Measurements from ENCODE around the gene ARHGEF33. TPM values are rescaled to one million over a fixed set of nuclear protein-coding genes. Genes with fewer than 3 reads are reported as not detected.

Gene ARHGEF33
- total and polyA plus RNA-seq, 2 of the 13 experiments (the other 11 are each of a cell fraction or from before 2014, with no cell fraction given) = 0.04 TPM; not detected in 1

DNA sequence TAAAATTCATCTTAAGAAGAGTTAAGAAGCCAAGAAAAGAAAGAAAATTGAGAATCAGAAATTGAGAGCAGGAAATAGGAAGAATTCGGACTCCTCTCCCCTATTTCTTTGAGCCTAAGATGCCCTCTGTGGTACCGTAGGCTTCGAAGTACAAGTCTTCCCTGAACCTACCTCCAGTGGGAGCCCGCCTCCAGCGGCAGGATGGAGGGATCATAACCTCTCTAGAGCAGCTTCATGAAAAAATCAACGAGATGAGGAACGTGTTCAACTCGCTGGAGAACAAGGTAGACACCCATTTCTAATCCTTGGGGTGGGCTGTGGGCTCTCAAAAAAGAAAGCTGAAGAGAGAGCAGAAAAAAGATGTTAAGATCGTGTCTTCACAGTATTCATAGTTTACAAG lies 36.3 kb downstream of the ARHGEF33 start (continued):
- TF ChIP-seq ZMYM2 (CRISPR knock-in tag; IDR thresholded peaks at IDR 0.05) (no peak), HOXA7 (CRISPR knock-in tag; IDR thresholded peaks at IDR 0.05) (no peak), ZFY (CRISPR knock-in tag; IDR thresholded peaks at IDR 0.05) (no peak), KLF13 (CRISPR knock-in tag; IDR thresholded peaks at IDR 0.05) (no peak), ZSCAN29 (CRISPR knock-in tag; conservative IDR thresholded peaks at IDR 0.05) (no peak), BHLHE40 (IDR thresholded peaks at IDR 0.05; ENCODE audit: low read length) (no peak), MBNL3 (CRISPR knock-in tag; conservative IDR thresholded peaks at IDR 0.05) (no peak), SETDB1 (CRISPR knock-in tag; IDR thresholded peaks at IDR 0.05; ENCODE audit: borderline replicate concordance) (no peak), ZNF260 (CRISPR knock-in tag; IDR thresholded peaks at IDR 0.05; ENCODE audit: borderline replicate concordance, low read depth) (no peak), KLF15 (CRISPR knock-in tag; IDR thresholded peaks at IDR 0.05; ENCODE audit: borderline replicate concordance) (no peak), ZSCAN30 (CRISPR knock-in tag; IDR thresholded peaks at IDR 0.05) (no peak), RFXAP (CRISPR knock-in tag; IDR thresholded peaks at IDR 0.05; ENCODE audit: borderline replicate concordance) (peak; percentile 24; the same call in 1 of the 2 replicates), ZNF607 (CRISPR knock-in tag; IDR thresholded peaks at IDR 0.05; ENCODE audit: borderline replicate concordance) (no peak), ZNF335 (CRISPR knock-in tag; IDR thresholded peaks at IDR 0.05) (no peak)
- TF ChIP-seq, protein P1, sequence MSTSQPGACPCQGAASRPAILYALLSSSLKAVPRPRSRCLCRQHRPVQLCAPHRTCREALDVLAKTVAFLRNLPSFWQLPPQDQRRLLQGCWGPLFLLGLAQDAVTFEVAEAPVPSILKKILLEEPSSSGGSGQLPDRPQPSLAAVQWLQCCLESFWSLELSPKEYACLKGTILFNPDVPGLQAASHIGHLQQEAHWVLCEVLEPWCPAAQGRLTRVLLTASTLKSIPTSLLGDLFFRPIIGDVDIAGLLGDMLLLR (CRISPR knock-in tag; IDR thresholded peaks at IDR 0.05) = no peak
- TF ChIP-seq, protein P2, sequence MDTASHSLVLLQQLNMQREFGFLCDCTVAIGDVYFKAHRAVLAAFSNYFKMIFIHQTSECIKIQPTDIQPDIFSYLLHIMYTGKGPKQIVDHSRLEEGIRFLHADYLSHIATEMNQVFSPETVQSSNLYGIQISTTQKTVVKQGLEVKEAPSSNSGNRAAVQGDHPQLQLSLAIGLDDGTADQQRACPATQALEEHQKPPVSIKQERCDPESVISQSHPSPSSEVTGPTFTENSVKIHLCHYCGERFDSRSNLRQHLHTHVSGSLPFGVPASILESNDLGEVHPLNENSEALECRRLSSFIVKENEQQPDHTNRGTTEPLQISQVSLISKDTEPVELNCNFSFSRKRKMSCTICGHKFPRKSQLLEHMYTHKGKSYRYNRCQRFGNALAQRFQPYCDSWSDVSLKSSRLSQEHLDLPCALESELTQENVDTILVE (CRISPR knock-in tag; IDR thresholded peaks at IDR 0.05) = no peak
- TF ChIP-seq, protein P3, sequence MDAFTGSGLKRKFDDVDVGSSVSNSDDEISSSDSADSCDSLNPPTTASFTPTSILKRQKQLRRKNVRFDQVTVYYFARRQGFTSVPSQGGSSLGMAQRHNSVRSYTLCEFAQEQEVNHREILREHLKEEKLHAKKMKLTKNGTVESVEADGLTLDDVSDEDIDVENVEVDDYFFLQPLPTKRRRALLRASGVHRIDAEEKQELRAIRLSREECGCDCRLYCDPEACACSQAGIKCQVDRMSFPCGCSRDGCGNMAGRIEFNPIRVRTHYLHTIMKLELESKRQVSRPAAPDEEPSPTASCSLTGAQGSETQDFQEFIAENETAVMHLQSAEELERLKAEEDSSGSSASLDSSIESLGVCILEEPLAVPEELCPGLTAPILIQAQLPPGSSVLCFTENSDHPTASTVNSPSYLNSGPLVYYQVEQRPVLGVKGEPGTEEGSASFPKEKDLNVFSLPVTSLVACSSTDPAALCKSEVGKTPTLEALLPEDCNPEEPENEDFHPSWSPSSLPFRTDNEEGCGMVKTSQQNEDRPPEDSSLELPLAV (CRISPR knock-in tag; conservative IDR thresholded peaks at IDR 0.05; ENCODE audit: low read depth) = no peak
- TF ChIP-seq, protein P4, sequence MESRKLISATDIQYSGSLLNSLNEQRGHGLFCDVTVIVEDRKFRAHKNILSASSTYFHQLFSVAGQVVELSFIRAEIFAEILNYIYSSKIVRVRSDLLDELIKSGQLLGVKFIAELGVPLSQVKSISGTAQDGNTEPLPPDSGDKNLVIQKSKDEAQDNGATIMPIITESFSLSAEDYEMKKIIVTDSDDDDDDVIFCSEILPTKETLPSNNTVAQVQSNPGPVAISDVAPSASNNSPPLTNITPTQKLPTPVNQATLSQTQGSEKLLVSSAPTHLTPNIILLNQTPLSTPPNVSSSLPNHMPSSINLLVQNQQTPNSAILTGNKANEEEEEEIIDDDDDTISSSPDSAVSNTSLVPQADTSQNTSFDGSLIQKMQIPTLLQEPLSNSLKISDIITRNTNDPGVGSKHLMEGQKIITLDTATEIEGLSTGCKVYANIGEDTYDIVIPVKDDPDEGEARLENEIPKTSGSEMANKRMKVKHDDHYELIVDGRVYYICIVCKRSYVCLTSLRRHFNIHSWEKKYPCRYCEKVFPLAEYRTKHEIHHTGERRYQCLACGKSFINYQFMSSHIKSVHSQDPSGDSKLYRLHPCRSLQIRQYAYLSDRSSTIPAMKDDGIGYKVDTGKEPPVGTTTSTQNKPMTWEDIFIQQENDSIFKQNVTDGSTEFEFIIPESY (CRISPR knock-in tag; IDR thresholded peaks at IDR 0.05) = no peak
- TF ChIP-seq, protein P5, sequence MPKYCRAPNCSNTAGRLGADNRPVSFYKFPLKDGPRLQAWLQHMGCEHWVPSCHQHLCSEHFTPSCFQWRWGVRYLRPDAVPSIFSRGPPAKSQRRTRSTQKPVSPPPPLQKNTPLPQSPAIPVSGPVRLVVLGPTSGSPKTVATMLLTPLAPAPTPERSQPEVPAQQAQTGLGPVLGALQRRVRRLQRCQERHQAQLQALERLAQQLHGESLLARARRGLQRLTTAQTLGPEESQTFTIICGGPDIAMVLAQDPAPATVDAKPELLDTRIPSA (CRISPR knock-in tag; IDR thresholded peaks at IDR 0.05; ENCODE audit: borderline replicate concordance) = no peak
- TF ChIP-seq, protein P6, sequence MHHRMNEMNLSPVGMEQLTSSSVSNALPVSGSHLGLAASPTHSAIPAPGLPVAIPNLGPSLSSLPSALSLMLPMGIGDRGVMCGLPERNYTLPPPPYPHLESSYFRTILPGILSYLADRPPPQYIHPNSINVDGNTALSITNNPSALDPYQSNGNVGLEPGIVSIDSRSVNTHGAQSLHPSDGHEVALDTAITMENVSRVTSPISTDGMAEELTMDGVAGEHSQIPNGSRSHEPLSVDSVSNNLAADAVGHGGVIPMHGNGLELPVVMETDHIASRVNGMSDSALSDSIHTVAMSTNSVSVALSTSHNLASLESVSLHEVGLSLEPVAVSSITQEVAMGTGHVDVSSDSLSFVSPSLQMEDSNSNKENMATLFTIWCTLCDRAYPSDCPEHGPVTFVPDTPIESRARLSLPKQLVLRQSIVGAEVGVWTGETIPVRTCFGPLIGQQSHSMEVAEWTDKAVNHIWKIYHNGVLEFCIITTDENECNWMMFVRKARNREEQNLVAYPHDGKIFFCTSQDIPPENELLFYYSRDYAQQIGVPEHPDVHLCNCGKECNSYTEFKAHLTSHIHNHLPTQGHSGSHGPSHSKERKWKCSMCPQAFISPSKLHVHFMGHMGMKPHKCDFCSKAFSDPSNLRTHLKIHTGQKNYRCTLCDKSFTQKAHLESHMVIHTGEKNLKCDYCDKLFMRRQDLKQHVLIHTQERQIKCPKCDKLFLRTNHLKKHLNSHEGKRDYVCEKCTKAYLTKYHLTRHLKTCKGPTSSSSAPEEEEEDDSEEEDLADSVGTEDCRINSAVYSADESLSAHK (CRISPR knock-in tag; IDR thresholded peaks at IDR 0.05; ENCODE audit: borderline replicate concordance) = no peak
- TF ChIP-seq, protein P7, sequence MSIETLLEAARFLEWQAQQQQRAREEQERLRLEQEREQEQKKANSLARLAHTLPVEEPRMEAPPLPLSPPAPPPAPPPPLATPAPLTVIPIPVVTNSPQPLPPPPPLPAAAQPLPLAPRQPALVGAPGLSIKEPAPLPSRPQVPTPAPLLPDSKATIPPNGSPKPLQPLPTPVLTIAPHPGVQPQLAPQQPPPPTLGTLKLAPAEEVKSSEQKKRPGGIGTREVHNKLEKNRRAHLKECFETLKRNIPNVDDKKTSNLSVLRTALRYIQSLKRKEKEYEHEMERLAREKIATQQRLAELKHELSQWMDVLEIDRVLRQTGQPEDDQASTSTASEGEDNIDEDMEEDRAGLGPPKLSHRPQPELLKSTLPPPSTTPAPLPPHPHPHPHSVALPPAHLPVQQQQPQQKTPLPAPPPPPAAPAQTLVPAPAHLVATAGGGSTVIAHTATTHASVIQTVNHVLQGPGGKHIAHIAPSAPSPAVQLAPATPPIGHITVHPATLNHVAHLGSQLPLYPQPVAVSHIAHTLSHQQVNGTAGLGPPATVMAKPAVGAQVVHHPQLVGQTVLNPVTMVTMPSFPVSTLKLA (IDR thresholded peaks at IDR 0.05) = no peak
